HCT116 (cell line): ENCODE measurements around the gene FAM13A. TPM values are rescaled to one million over a fixed set of nuclear protein-coding genes. Genes with fewer than 3 reads are reported as not detected.

Experiments used
- ATAC-seq: fragments of 200-7000 bp; cut with Tn5 transposase; 2 replicates; pipeline ENCODE4 v1.9.1; 2020; ENCODE audit warnings: mild to moderate bottlenecking, moderate library complexity
- BruUV-seq: library from RNA; stranded (reverse); fragments of 400-500 nt; replicated peaks from 2 replicates; lab custom pipeline; 2021; lab: Mats Ljungman, UMichigan
- CTCF ChIA-PET: fragments of 300-600 bp; sonication (Branson Sonifier 250); formaldehyde crosslinking; loops from one replicate; lab custom pipeline; 2021; ENCODE audit warnings: antibody characterized with exemption; lab: Charles Lee
- POLR2A ChIA-PET: fragments of 300-600, 350-600 bp; sonication (Branson Sonifier 250); formaldehyde crosslinking; loops from one replicate; lab custom pipeline; 2021; ENCODE audit warnings: antibody characterized with exemption; lab: Charles Lee
- RAD21 ChIA-PET, 2 experiments: fragments of 300-600 bp; sonication (Branson Sonifier 250); formaldehyde crosslinking; loops; one replicate each; lab custom pipeline; 2023; ENCODE audit warnings: low total read pairs in 2 of 2; ENCODE audit not compliant: uncharacterized antibody in 2 of 2, unreplicated experiment in 2 of 2, low non-redundant PET in 1 of 2; lab: Charles Lee
- DNase-seq: peaks from one replicate; pipeline ENCODE4 v3.0.0-alpha.2; 2010; ENCODE audit warnings: low read depth, low spot score
- H2AFZ ChIP-seq: fragments of 200-600 bp; shearing (Covaris generic), sonication (generic); 2 replicates; pipeline ENCODE4 v1.6.1; 2017; ENCODE audit warnings: low read depth, mixed run types, mixed read lengths, antibody characterized with exemption, low read length; ENCODE audit not compliant: poor library complexity, severe bottlenecking
- H3K27ac ChIP-seq: 2 replicates; pipeline ENCODE4 v1.5.1; 2012; ENCODE audit warnings: low read depth, low read length
- H3K27me3 ChIP-seq: fragments of 200-600 bp; sonication (generic); 2 replicates; pipeline ENCODE4 v1.6.1; 2016; ENCODE audit warnings: mixed run types, low read length, mixed read lengths; ENCODE audit not compliant: insufficient read depth
- H3K36me3 ChIP-seq, 2 experiments: fragments of 200-500 bp in 1 of 2; fragments of 200-600 bp in 1 of 2; sonication (Bioruptor generic) in 1 of 2; sonication (generic) in 1 of 2; 2 replicates each; pipeline versions ENCODE4 v1.5.1 to v1.6.1; 2014 to 2016; ENCODE audit warnings: low read length in 2 of 2, inconsistent platforms in 1 of 2, mixed read lengths in 1 of 2, mixed run types in 1 of 2; ENCODE audit not compliant: insufficient read depth in 2 of 2, control insufficient read depth in 1 of 2
- H3K4me1 ChIP-seq, 2 experiments: fragments of 200-600 bp in 1 of 2; sonication (generic) in 1 of 2; 2 replicates each; pipeline versions ENCODE4 v1.5.1 to v1.6.1; 2012 to 2017; ENCODE audit warnings: low read length in 2 of 2, inconsistent platforms in 1 of 2, mild to moderate bottlenecking in 1 of 2, mixed read lengths in 1 of 2, mixed run types in 1 of 2, moderate library complexity in 1 of 2; ENCODE audit not compliant: insufficient read depth in 2 of 2, control insufficient read depth in 1 of 2
- H3K4me2 ChIP-seq: fragments of 200-600 bp; sonication (generic); 2 replicates; pipeline ENCODE4 v1.6.1; 2017; ENCODE audit warnings: mixed run types, low read length, mixed read lengths
- H3K4me3 ChIP-seq, 2 experiments: fragments of 200-600 bp in 1 of 2; sonication (generic) in 1 of 2; replicated peaks in 1 of 2; 2 replicates each; pipeline ENCODE4 v1.5.1; 2011 to 2016; ENCODE audit warnings: low read length in 2 of 2, control low read depth in 1 of 2, low read depth in 1 of 2, mild to moderate bottlenecking in 1 of 2, mixed read lengths in 1 of 2, mixed run types in 1 of 2
- H3K79me2 ChIP-seq: fragments of 200-600 bp; sonication (generic); 2 replicates; pipeline ENCODE4 v1.6.1; 2017; ENCODE audit warnings: mild to moderate bottlenecking, mixed run types, low read length, moderate library complexity, mixed read lengths; ENCODE audit not compliant: insufficient read depth
- H3K9ac ChIP-seq: fragments of 200-600 bp; sonication (generic); 2 replicates; pipeline ENCODE4 v1.6.1; 2016; ENCODE audit warnings: low read length, mixed read lengths
- H3K9me2 ChIP-seq: fragments of 200-600 bp; sonication (generic), shearing (Covaris generic); 2 replicates; pipeline ENCODE4 v1.6.1; 2017; ENCODE audit warnings: mixed run types, mild to moderate bottlenecking, moderate library complexity; ENCODE audit not compliant: insufficient read depth
- H3K9me3 ChIP-seq, 2 experiments: fragments of 200-500 bp in 1 of 2; fragments of 200-600 bp in 1 of 2; sonication (Bioruptor generic) in 1 of 2; sonication (generic) in 1 of 2; 2 replicates each; pipeline ENCODE4 v1.6.1; 2014 to 2017; ENCODE audit warnings: low read length in 2 of 2, mixed read lengths in 2 of 2, inconsistent platforms in 1 of 2, low read depth in 1 of 2, mild to moderate bottlenecking in 1 of 2, mixed run types in 1 of 2, moderate library complexity in 1 of 2; ENCODE audit not compliant: control insufficient read depth in 1 of 2, insufficient read depth in 1 of 2
- H4K20me1 ChIP-seq: fragments of 200-600 bp; sonication (generic), shearing (Covaris generic); 2 replicates; pipeline ENCODE4 v1.6.1; 2017; ENCODE audit warnings: mixed run types, mild to moderate bottlenecking, moderate library complexity; ENCODE audit not compliant: insufficient read depth
- ELF1 ChIP-seq: IDR thresholded peaks from 2 replicates; pipeline ENCODE4 v1.6.1; 2012; ENCODE audit warnings: low read depth, borderline replicate concordance
- EZH2 ChIP-seq: fragments of 200-600 bp; sonication (generic); IDR thresholded peaks from 2 replicates; pipeline ENCODE4 v1.6.1; 2017; ENCODE audit warnings: antibody characterized with exemption, mixed run types
- REST ChIP-seq: IDR thresholded peaks from 2 replicates; pipeline ENCODE4 v1.6.1; 2012; ENCODE audit warnings: low read depth
- SP1 ChIP-seq: IDR thresholded peaks from 2 replicates; pipeline ENCODE4 v1.6.1; 2012; ENCODE audit warnings: low read depth
- SRF ChIP-seq: IDR thresholded peaks from 2 replicates; pipeline ENCODE4 v1.6.1; 2012; ENCODE audit warnings: low read depth
- intact Hi-C: fragments of 100-400 bp; cut with micrococcal nuclease; formaldehyde crosslinking; loops from 2 replicates; pipeline ENCODE4 v1.10.0; 2022
- total RNA-seq: library from RNA; stranded (reverse); gene quantifications from one replicate; pipeline ENCODE4 v1.2.1, GENCODE V29; 2021; ENCODE audit not compliant: unreplicated experiment

FAM13A gene
- total RNA-seq, 1 experiment from 2014 or later: 17.2 TPM

GRCh38 chr4:89055157-89056080 lies 1.6 kb downstream of the FAM13A start:
- H3K4me2 ChIP-seq: peak overlapping the region; percentile 78
- no peaks in the 10 kb centered on the region for H3K9me3 ChIP-seq
- DNase-seq: no peak
- H4K20me1 ChIP-seq: no peaks in the 10 kb centered on the region
- ChIA-PET CTCF (no interaction called here), RAD21 (no interaction called here), POLR2A (interaction anchor here (1.7 kb wide), 1 partner anchor 10 kb away, joined by 6 read pairs; no protein-coding TSS in a partner anchor)
- no peaks in the 10 kb centered on the region for H3K27me3 ChIP-seq
- no peaks in the 10 kb centered on the region for H3K36me3 ChIP-seq
- no peak overlapping the region for H3K4me3 ChIP-seq
- no TSS peak for BruUV-seq
- peaks cover 62% of the 10 kb centered on the region for H3K79me2 ChIP-seq
- peaks cover 0 to 17% of the 10 kb centered on the region in 2 experiments; a peak in 2 of 4 replicates for H3K4me1 ChIP-seq
- intact Hi-C loops: no loop called here
- TF ChIP-seq SRF (no peak), REST (no peak), SP1 (no peak), EZH2 (no peak), ELF1 (no peak)
- peak overlapping the region; percentile 76; the same call in 1 of the 2 replicates for H3K9ac ChIP-seq
- no peaks in the 10 kb centered on the region for H3K9me2 ChIP-seq
- H3K27ac ChIP-seq: no peak overlapping the region
- no peak overlapping the region for H2AFZ ChIP-seq
- no peak for ATAC-seq
